GM12892 (cell line): ENCODE measurements around the gene BCL11B.

Experiments used
- POLR2A ChIP-seq: IDR thresholded peaks from 2 replicates; pipeline ENCODE4 v1.6.1; 2011; ENCODE audit warnings: low read depth, low read length, control low read depth
- POLR2AphosphoS5 ChIP-seq: IDR thresholded peaks from 2 replicates; pipeline ENCODE4 v1.6.1; 2011; ENCODE audit warnings: low read depth, low read length, control low read depth
- TAF1 ChIP-seq: IDR thresholded peaks from 2 replicates; pipeline ENCODE4 v1.6.1; 2011; ENCODE audit warnings: low read depth, mild to moderate bottlenecking, control low read depth, low read length, borderline replicate concordance

- TF ChIP-seq POLR2AphosphoS5 (no peak), POLR2A (no peak), TAF1 (no peak)
Measured at GRCh38 chr14:99282261-99283050, 10.5 kb upstream of the BCL11B start.
